IMR-90 (cell line): ENCODE measurements around the gene CFDP1. TPM values are rescaled to one million over a fixed set of nuclear protein-coding genes. Genes with fewer than 3 reads are reported as not detected.

Experiments used
- ATAC-seq: fragments of 200-7000 bp; cut with Tn5 transposase; 2 replicates; pipeline ENCODE4 v1.9.1; 2020; ENCODE audit warnings: low read depth, mild to moderate bottlenecking, moderate library complexity
- BruUV-seq: library from RNA; stranded (reverse); fragments of 400-500 nt; replicated peaks from 2 replicates; lab custom pipeline; 2021; lab: Mats Ljungman, UMichigan
- CTCF ChIA-PET: fragments of 300-600 bp; formaldehyde crosslinking; extraction: SDS; loops from one replicate; lab custom pipeline; 2021; ENCODE audit warnings: antibody characterized with exemption; lab: Yijun Ruan, JAX
- POLR2A ChIA-PET: fragments of 300-600 bp; sonication (Branson Sonifier 250); formaldehyde crosslinking; loops from one replicate; lab custom pipeline; 2022; ENCODE audit warnings: antibody characterized with exemption; ENCODE audit not compliant: unreplicated experiment; lab: Charles Lee
- DNase-seq: peaks from one replicate; pipeline ENCODE4 v3.0.0; 2013
- H2AFZ ChIP-seq: replicated peaks from 2 replicates; pipeline ENCODE3; 2013; ENCODE audit warnings: low read length, mild to moderate bottlenecking; ENCODE audit not compliant: poor library complexity
- H2AK5ac ChIP-seq: 2 replicates; pipeline ENCODE4 v1.6.1; 2013; ENCODE audit warnings: low read depth, low read length, inconsistent platforms
- H2AK9ac ChIP-seq: replicated peaks from 2 replicates; pipeline ENCODE3; 2013; ENCODE audit warnings: mild to moderate bottlenecking, low read depth, low read length, moderate library complexity; ENCODE audit not compliant: poor library complexity
- H2BK120ac ChIP-seq: 2 replicates; pipeline ENCODE4 v1.6.1; 2013; ENCODE audit warnings: low read depth, low read length, inconsistent platforms
- H2BK15ac ChIP-seq: 3 replicates; pipeline ENCODE4 v1.6.1; 2013; ENCODE audit warnings: low read depth, low read length, inconsistent platforms
- H2BK20ac ChIP-seq: 2 replicates; pipeline ENCODE4 v1.6.1; 2013; ENCODE audit warnings: low read depth, mild to moderate bottlenecking, inconsistent platforms, low read length, moderate library complexity
- H2BK5ac ChIP-seq: 2 replicates; pipeline ENCODE4 v1.6.1; 2013; ENCODE audit warnings: mild to moderate bottlenecking, low read depth, low read length, inconsistent platforms; ENCODE audit not compliant: poor library complexity, severe bottlenecking
- H3K14ac ChIP-seq: replicated peaks from 2 replicates; pipeline ENCODE4 v1.6.1; 2013; ENCODE audit warnings: low read depth, low read length, inconsistent platforms
- H3K18ac ChIP-seq: 2 replicates; pipeline ENCODE4 v1.6.1; 2013; ENCODE audit warnings: low read depth, low read length, control low read depth
- H3K23ac ChIP-seq: 2 replicates; pipeline ENCODE4 v1.6.1; 2013; ENCODE audit warnings: low read depth, low read length, inconsistent platforms
- H3K27ac ChIP-seq: 2 replicates; pipeline ENCODE4 v1.5.1; 2013; ENCODE audit warnings: mild to moderate bottlenecking, control low read depth, low read length; ENCODE audit not compliant: insufficient read depth
- H3K27me3 ChIP-seq: 2 replicates; pipeline ENCODE4 v1.6.1; 2013; ENCODE audit warnings: low read length; ENCODE audit not compliant: control insufficient read depth, insufficient read depth
- H3K36me3 ChIP-seq: 2 replicates; pipeline ENCODE4 v1.6.1; 2013; ENCODE audit warnings: low read length, mixed read lengths; ENCODE audit not compliant: control insufficient read depth, insufficient read depth
- H3K4ac ChIP-seq: 2 replicates; pipeline ENCODE4 v1.6.1; 2013; ENCODE audit warnings: low read depth, low read length, inconsistent platforms
- H3K4me1 ChIP-seq: 2 replicates; pipeline ENCODE4 v1.6.1; 2013; ENCODE audit warnings: low read length, mixed read lengths; ENCODE audit not compliant: control insufficient read depth, insufficient read depth
- H3K4me2 ChIP-seq: 2 replicates; pipeline ENCODE4 v1.6.1; 2013; ENCODE audit warnings: low read depth, mild to moderate bottlenecking, control low read depth, low read length, moderate library complexity
- H3K4me3 ChIP-seq: 2 replicates; pipeline ENCODE4 v1.5.1; 2013; ENCODE audit warnings: low read depth, mild to moderate bottlenecking, control low read depth, low read length, moderate library complexity; ENCODE audit not compliant: insufficient read depth
- H3K56ac ChIP-seq: 2 replicates; pipeline ENCODE4 v1.6.1; 2013; ENCODE audit warnings: low read length, inconsistent platforms; ENCODE audit not compliant: insufficient read depth; ENCODE audit errors: extremely low read depth
- H3K79me1 ChIP-seq, 2 experiments: 2 replicates each; pipeline ENCODE4 v1.6.1; 2013; ENCODE audit warnings: low read length in 2 of 2, inconsistent platforms in 1 of 2, low read depth in 1 of 2
- H3K9ac ChIP-seq: 2 replicates; pipeline ENCODE4 v1.6.1; 2013; ENCODE audit warnings: low read depth, low read length, control low read depth
- H3K9me1 ChIP-seq: 2 replicates; pipeline ENCODE4 v1.6.1; 2013; ENCODE audit warnings: low read length, inconsistent platforms; ENCODE audit not compliant: insufficient read depth
- H3K9me3 ChIP-seq: 2 replicates; pipeline ENCODE4 v1.6.1; 2013; ENCODE audit warnings: low read length; ENCODE audit not compliant: control insufficient read depth, insufficient read depth
- H4K20me1 ChIP-seq: 2 replicates; pipeline ENCODE4 v1.6.1; 2013; ENCODE audit warnings: low read length, inconsistent platforms; ENCODE audit not compliant: insufficient read depth
- H4K5ac ChIP-seq: 2 replicates; pipeline ENCODE4 v1.6.1; 2013; ENCODE audit warnings: mild to moderate bottlenecking, low read depth, low read length, control low read depth
- H4K8ac ChIP-seq, 2 experiments: 2 replicates each; pipeline ENCODE4 v1.6.1; 2013; ENCODE audit warnings: low read depth in 2 of 2, low read length in 2 of 2, control low read depth in 1 of 2, inconsistent platforms in 1 of 2
- H4K91ac ChIP-seq: 2 replicates; pipeline ENCODE4 v1.6.1; 2013; ENCODE audit warnings: low read depth, low read length, inconsistent platforms; ENCODE audit not compliant: insufficient read depth
- CEBPB ChIP-seq: IDR thresholded peaks from 2 replicates; pipeline ENCODE4 v1.6.1; 2012; ENCODE audit warnings: low read depth, low read length, improper control_type of control experiment
- ELK1 ChIP-seq: fragments of 150-350 bp; IDR thresholded peaks from 2 replicates; pipeline ENCODE4 v1.6.1; 2016; ENCODE audit warnings: low read depth, mild to moderate bottlenecking, low read length, moderate library complexity, borderline replicate concordance
- MAFK ChIP-seq: IDR thresholded peaks from 2 replicates; pipeline ENCODE4 v1.6.1; 2012; ENCODE audit warnings: low read depth, low read length, improper control_type of control experiment
- WGBS, 2 experiments: methylation state at CpG; one replicate each; pipeline versions ENCODE4 v1.1.5 to v1.1.7; 2013; ENCODE audit warnings: missing lambda C conversion rate in 2 of 2; ENCODE audit not compliant: insufficient read length in 1 of 2; ENCODE audit errors: extremely low coverage in 2 of 2; 5-methylcytosine and 5-hydroxymethylcytosine counted together
- dilution Hi-C: fragments of 300-500 bp; cut with HindIII; formaldehyde crosslinking; loops from one replicate; pipeline ENCODE4 v1.14.3; 2018; ENCODE audit warnings: low sequenced_read_pairs; ENCODE audit not compliant: unreplicated experiment
- in situ Hi-C: fragments of 300-500 bp; cut with MboI; formaldehyde crosslinking; loops from 3 replicates; pipeline ENCODE4 v1.14.3; 2019; ENCODE audit warnings: low sequenced_read_pairs, inconsistent platforms, mixed read lengths
- intact Hi-C: fragments of 100-400 bp; cut with micrococcal nuclease; formaldehyde crosslinking; loops from 2 replicates; pipeline ENCODE4 v1.10.0; 2022
- polyA plus RNA-seq, 3 experiments: library from polyadenylated mRNA; depleted of rRNA; stranded (reverse); fragments of >200 nt; gene quantifications; 2 replicates each; pipeline ENCODE4 v1.2.3, GENCODE V29; 2012; ENCODE audit warnings: low replicate concordance in 1 of 3
- total RNA-seq: library from RNA; depleted of rRNA; stranded (reverse); fragments of >200 nt; gene quantifications from 2 replicates; pipeline ENCODE4 v1.2.3, GENCODE V29; 2012

CFDP1 gene
- total and polyA plus RNA-seq, 2 of the 4 experiments (the other 2 are of a cell fraction), result 15.6 to 38.7 TPM

GRCh38 chr16:75315539-75316306 is 117.6 kb downstream of the CFDP1 start:
- ChIA-PET CTCF (no interaction called here), POLR2A (no interaction called here)
- H3K4me1 ChIP-seq, result peaks cover 14% of the 10 kb centered on the region
- no peak overlapping the region for H4K5ac ChIP-seq
- H2BK20ac ChIP-seq, result no peak overlapping the region
- H3K27me3 ChIP-seq, result no peaks in the 10 kb centered on the region
- H3K36me3 ChIP-seq, result peaks cover 3% of the 10 kb centered on the region
- no peak overlapping the region for H3K18ac ChIP-seq
- ATAC-seq, result no peak
- intact Hi-C loops (no loop called here), in situ Hi-C loops (no loop called here), dilution Hi-C loops (no loop called here)
- H3K14ac ChIP-seq, result no peak overlapping the region
- peak overlapping the region; percentile 73; the same call in 1 of the 3 replicates for H2BK15ac ChIP-seq
- no peak for TF ChIP-seq ELK1
- peak; percentile 72 for TF ChIP-seq MAFK
- peak; percentile 76 for TF ChIP-seq CEBPB
- BruUV-seq, result no TSS peak
- no peak overlapping the region for H2AK9ac ChIP-seq
- no peak overlapping the region for H3K4me2 ChIP-seq
- H4K20me1 ChIP-seq, result no peaks in the 10 kb centered on the region
- no peak overlapping the region for H3K56ac ChIP-seq
- peaks cover 7% of the 10 kb centered on the region for H3K9me1 ChIP-seq
- H3K4me3 ChIP-seq, result no peak overlapping the region
- peak; percentile 35 for DNase-seq
- H4K91ac ChIP-seq, result no peak overlapping the region
- no peak overlapping the region for H2AK5ac ChIP-seq
- no peak overlapping the region for H2AFZ ChIP-seq
- WGBS, 2 experiments, result no CpG with 5 or more reads among the region's 6 CpGs
- H3K4ac ChIP-seq, result peak overlapping the region; percentile 51; the same call in 1 of the 2 replicates
- H3K79me1 ChIP-seq, result peaks cover 5 to 33% of the 10 kb centered on the region in 2 experiments
- H4K8ac ChIP-seq, result no peak overlapping the region
- no peaks in the 10 kb centered on the region for H3K9me3 ChIP-seq
- no peak overlapping the region for H3K27ac ChIP-seq
- H2BK5ac ChIP-seq, result no peak overlapping the region
- H3K23ac ChIP-seq, result no peak overlapping the region
- no peak overlapping the region for H3K9ac ChIP-seq
- no peak overlapping the region; the same call in 1 of the 2 replicates for H2BK120ac ChIP-seq
